Measurements from ENCODE around the gene EFHD1. TPM values are rescaled to one million over a fixed set of nuclear protein-coding genes. Genes with fewer than 3 reads are reported as not detected.

Gene EFHD1
- total and polyA plus RNA-seq, 2 of the 13 experiments (the other 11 are each of a cell fraction or from before 2014, with no cell fraction given), result 0.09 TPM; not detected in 1

- peak; percentile 87 for TF ChIP-seq ZHX2 (IDR thresholded peaks at IDR 0.05; ENCODE audit: low read depth)
- no peak for TF ChIP-seq ZHX2 (CRISPR knock-in tag; IDR thresholded peaks at IDR 0.05; ENCODE audit: borderline replicate concordance)
- TF ChIP-seq ZNF891 (CRISPR knock-in tag; IDR thresholded peaks at IDR 0.05), result peak; percentile 67
- no peak; the same call in 1 of the 2 replicates for TF ChIP-seq ZNF318 (CRISPR knock-in tag; IDR thresholded peaks at IDR 0.05)
- TF ChIP-seq ZBTB43 (CRISPR knock-in tag; conservative IDR thresholded peaks at IDR 0.05), result no peak; the same call in 1 of the 2 replicates
- TF ChIP-seq NPAS2 (CRISPR knock-in tag; IDR thresholded peaks at IDR 0.05; ENCODE audit: borderline replicate concordance), result no peak
- TF ChIP-seq SIX1 (CRISPR knock-in tag; IDR thresholded peaks at IDR 0.05; ENCODE audit: borderline replicate concordance), result 0 out of 2 replicates have a peak, but pooled peaks have one; percentile 4
- no peak for TF ChIP-seq NFYB (CRISPR knock-in tag; IDR thresholded peaks at IDR 0.05)
- TF ChIP-seq ZNF251 (CRISPR knock-in tag; IDR thresholded peaks at IDR 0.05), result no peak; the same call in 1 of the 2 replicates
- no peak; the same call in 1 of the 2 replicates for TF ChIP-seq PAWR (CRISPR knock-in tag; IDR thresholded peaks at IDR 0.05; ENCODE audit: borderline replicate concordance)
- TF ChIP-seq ZNF768 (CRISPR knock-in tag; IDR thresholded peaks at IDR 0.05), result peak; percentile 87
- TF ChIP-seq ZNF672 (CRISPR knock-in tag; IDR thresholded peaks at IDR 0.05), result no peak; the same call in 1 of the 2 replicates
- peak; percentile 31; the same call in 1 of the 2 replicates for TF ChIP-seq ZNF713 (CRISPR knock-in tag; IDR thresholded peaks at IDR 0.05)
- TF ChIP-seq ZNF24 (IDR thresholded peaks at IDR 0.05), result 0 out of 2 replicates have a peak, but pooled peaks have one; percentile 21
These were observed 63.8 kb downstream of the EFHD1 start, which contains the start of gene GIGYF2 (continued) for GRCh38 chr2:232697059-232697806.

Data from HepG2 (cell line).